Measurements from ENCODE around the gene MARVELD1. TPM values are rescaled to one million over a fixed set of nuclear protein-coding genes. Genes with fewer than 3 reads are reported as not detected.
A peak's percentile ranks its signal among the peaks of the same experiment; 100 is the strongest.

MARVELD1 gene
- total RNA-seq, 2 experiments from 2014 or later: 2.5 to 2.7 TPM

DNA sequence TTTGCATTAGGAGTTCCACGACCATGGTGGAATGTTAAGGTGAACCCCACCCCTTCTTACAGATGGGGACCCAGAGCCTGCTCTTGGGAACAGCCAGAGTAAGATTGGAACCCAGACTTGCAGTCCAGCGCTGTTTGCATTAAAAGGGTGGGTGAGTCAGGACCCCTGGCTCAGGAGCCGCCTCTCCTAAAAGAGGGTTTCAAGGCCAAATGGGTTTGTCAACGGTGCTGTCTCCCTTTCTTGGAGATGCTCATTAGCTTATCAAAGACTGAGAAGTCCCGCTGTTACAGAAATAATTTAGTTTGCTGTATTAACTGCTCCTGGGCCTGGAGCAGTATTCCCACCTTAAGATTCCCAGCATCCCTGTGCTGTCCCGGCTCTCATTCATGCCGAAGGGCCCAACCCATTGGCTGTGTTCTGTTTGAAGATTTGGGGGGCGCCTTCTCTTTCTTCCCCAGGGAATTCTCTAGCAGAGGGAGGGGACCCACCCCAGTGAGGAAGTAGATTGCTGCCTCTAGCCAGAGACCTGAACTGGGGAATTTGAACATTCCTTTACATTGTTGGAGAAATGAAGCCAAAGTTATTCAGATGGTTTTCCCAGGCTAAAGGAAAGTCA, 1.8 kb downstream of the MARVELD1 start:
- ChIA-PET POLR2A (interaction anchor here (1.8 to 4.7 kb wide), 2 partner anchors 9 to 21 kb away, joined by 5 to 20 read pairs; partner anchors contain the start of gene ZFYVE27), CTCF (interaction anchor here (1.5 to 5.0 kb wide), 4 partner anchors 11 to 37 kb away, joined by 3 to 33 read pairs (median 5); no protein-coding TSS in a partner anchor)
- Mint-ChIP-seq H3K4me3 (peak overlapping the region; percentile 97), H3K4me1 (peaks cover 18% of the 10 kb centered on the region), H3K27ac (no peak overlapping the region), H3K9me3 (no peaks in the 10 kb centered on the region), H3K36me3 (ENCODE audit: low read depth) (no peaks in the 10 kb centered on the region), H3K27me3 (peaks cover 18% of the 10 kb centered on the region)
- no peak for DNase-seq

- Mint-ChIP-seq H3K4me1 (peaks cover 15% of the 10 kb centered on the region), H3K27me3 (peaks cover 11% of the 10 kb centered on the region), H3K27ac (no peak overlapping the region), H3K36me3 (ENCODE audit: low read depth) (no peaks in the 10 kb centered on the region), H3K9me3 (no peaks in the 10 kb centered on the region), H3K4me3 (no peak overlapping the region)
- DNase-seq: no peak
- ChIA-PET CTCF (interaction anchor here (1.1 to 2.2 kb wide), 5 partner anchors 9 to 32 kb away, joined by 3 to 10 read pairs (median 6); no protein-coding TSS in a partner anchor), POLR2A (no interaction called here)
Observed at GRCh38 chr10:97717627-97718026, 4.1 kb downstream of the MARVELD1 start.

GRCh38 chr10:97718178-97718577, 4.6 kb downstream of the MARVELD1 start:
- Mint-ChIP-seq H3K4me1 (peaks cover 10% of the 10 kb centered on the region), H3K9me3 (no peaks in the 10 kb centered on the region), H3K36me3 (ENCODE audit: low read depth) (no peaks in the 10 kb centered on the region), H3K27me3 (peaks cover 7% of the 10 kb centered on the region), H3K27ac (no peak overlapping the region), H3K4me3 (no peak overlapping the region)
- DNase-seq: no peak
- ChIA-PET CTCF (interaction anchor here (1.1 to 2.2 kb wide), 2 partner anchors 9 to 17 kb away, joined by 3 to 6 read pairs; no protein-coding TSS in a partner anchor), POLR2A (no interaction called here)

DNA sequence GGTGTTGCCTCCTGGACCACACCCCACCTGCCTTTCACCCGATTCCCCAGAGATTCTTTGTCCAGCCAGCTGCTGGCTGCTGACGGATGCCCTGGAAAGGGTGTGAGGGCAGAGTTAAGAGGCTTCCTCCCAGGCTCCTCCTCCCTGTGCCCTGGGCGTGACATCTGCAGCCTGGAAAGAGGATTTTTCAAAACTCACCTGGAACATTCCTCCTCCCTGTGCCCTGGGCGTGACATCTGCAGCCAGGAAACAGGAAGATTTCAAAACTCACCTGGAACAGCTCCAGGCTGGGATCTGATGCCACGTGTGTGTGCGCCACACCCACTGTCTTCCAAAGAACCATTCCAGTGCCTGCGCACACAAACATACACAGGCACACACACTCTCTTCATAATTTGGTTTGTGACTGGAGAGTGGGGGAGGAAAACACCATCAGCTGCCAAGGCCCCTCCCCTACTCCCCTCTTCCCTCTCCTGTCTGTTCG, 5.2 kb downstream of the MARVELD1 start:
- Mint-ChIP-seq H3K27ac (no peak overlapping the region), H3K4me3 (no peak overlapping the region), H3K9me3 (no peaks in the 10 kb centered on the region), H3K27me3 (peaks cover 9% of the 10 kb centered on the region), H3K4me1 (peaks cover 10% of the 10 kb centered on the region), H3K36me3 (ENCODE audit: low read depth) (no peaks in the 10 kb centered on the region)
- CTCF ChIA-PET: interaction anchor here (2.2 kb wide), 1 partner anchor 17 kb away, joined by 6 read pairs; no protein-coding TSS in a partner anchor
- no peak for DNase-seq
- POLR2A ChIA-PET: no interaction called here

- H3K4me1 Mint-ChIP-seq: peaks cover 6% of the 10 kb centered on the region
- CTCF ChIA-PET: interaction anchor here (1.1 to 2.2 kb wide), 2 partner anchors 11 to 18 kb away, joined by 3 to 6 read pairs; no protein-coding TSS in a partner anchor
- H3K4me3 Mint-ChIP-seq: no peak overlapping the region
Observed at GRCh38 chr10:97719602-97720001, 6.1 kb downstream of the MARVELD1 start.

DNA sequence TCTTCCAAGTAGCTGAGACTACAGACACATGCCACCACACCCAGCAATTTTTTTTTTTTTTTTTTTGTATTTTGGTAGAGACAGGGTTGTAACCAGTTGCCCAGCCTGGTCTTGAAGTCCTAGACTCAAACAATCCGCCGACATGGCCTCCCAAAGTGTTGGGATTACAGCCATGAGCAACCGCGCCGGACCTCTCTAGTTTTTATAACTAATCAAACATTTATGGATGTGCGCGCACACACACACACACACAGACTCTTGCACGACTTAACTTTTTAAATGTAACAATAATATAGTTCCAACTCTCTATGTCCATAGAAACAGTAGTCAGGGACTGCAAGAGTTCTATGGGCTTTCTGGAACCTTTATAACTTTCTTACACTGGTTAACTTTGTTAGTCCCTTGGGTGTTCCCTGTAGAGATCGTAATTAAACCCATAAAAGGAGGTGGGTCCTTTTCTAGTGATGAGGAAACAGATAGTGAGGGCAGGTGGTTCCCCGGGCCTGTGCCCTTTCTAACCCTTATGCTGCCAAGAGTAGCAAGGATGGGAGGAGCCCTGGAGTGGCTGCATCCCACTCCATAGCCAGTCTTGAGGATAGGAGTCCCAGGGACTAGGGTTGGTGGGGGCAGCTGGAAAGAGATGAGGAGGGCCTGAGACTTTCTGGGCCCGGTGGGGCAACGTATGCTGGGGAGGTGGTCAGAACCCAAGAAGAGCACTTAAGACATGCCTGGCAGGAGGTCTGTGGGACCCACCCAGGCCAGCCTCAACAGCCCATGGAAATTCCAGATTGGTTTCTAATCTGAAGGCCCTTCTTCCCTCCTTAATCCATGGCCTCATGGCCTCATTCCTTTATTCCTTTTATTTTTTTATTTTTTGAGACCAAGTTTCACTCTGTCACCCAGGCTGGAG, 8.6 kb downstream of the MARVELD1 start:
- Mint-ChIP-seq H3K4me3 (no peak overlapping the region), H3K27ac (no peak overlapping the region), H3K36me3 (ENCODE audit: low read depth) (no peaks in the 10 kb centered on the region), H3K4me1 (peaks cover 3% of the 10 kb centered on the region), H3K9me3 (no peaks in the 10 kb centered on the region), H3K27me3 (peaks cover 5% of the 10 kb centered on the region)
- POLR2A ChIA-PET: no interaction called here
- no peak for DNase-seq
- CTCF ChIA-PET: interaction anchor here (3.0 kb wide), 1 partner anchor 21 kb away, joined by 21 read pairs; no protein-coding TSS in a partner anchor

More at GRCh38 chr10:97719602-97720001, 6.1 kb downstream of the MARVELD1 start:
- POLR2A ChIA-PET: no interaction called here
- peaks cover 9% of the 10 kb centered on the region for H3K27me3 Mint-ChIP-seq
- no peak for DNase-seq
- no peaks in the 10 kb centered on the region for H3K9me3 Mint-ChIP-seq
- no peak overlapping the region for H3K27ac Mint-ChIP-seq
- H3K36me3 Mint-ChIP-seq (ENCODE audit: low read depth): no peaks in the 10 kb centered on the region

GRCh38 chr10:97723001-97723400, 9.5 kb downstream of the MARVELD1 start:
- POLR2A ChIA-PET: no interaction called here
- Mint-ChIP-seq H3K27me3 (peaks cover 5% of the 10 kb centered on the region), H3K4me3 (no peak overlapping the region), H3K27ac (no peak overlapping the region), H3K36me3 (ENCODE audit: low read depth) (no peaks in the 10 kb centered on the region), H3K9me3 (no peaks in the 10 kb centered on the region), H3K4me1 (peaks cover 3% of the 10 kb centered on the region)
- CTCF ChIA-PET: interaction anchor here (3.0 kb wide), 1 partner anchor 21 kb away, joined by 21 read pairs; no protein-coding TSS in a partner anchor
- DNase-seq: no peak

DNA sequence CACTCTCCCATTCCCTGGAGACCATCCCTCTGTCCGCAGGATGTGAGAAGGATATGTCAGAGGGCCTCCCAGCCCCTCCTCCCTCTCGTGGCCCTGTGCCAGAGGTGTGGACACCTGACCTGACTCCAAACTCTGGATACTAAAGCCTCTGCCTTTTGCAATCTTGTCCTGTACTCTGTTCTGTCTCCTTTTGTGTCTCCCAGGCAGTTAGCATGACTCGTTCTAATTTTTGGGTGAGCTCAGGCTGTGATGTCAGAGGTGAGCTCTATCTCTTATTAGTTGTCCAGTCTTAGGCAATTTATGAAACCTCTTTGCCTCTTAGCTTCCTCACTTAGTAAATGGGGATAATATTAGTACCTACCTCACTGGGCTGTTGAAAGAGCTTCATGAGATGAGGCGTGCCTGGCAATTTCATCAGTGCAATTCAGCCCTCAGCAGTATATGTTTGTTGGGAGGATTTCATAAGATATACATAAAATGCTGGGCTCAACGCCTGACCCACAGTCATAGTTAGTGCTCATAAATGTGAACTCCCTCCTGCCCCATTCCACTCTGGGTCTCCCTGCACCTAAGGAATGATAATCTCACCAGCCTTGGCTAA, 10.9 kb downstream of the MARVELD1 start:
- H3K36me3 Mint-ChIP-seq (ENCODE audit: low read depth): no peaks in the 10 kb centered on the region
- ChIA-PET POLR2A (interaction anchor here (1.2 to 3.3 kb wide), 3 partner anchors 10 to 12 kb away, joined by 3 to 18 read pairs (median 5); partner anchors contain the start of genes MARVELD1 and ZFYVE27), CTCF (interaction anchor here (0.9 to 3.8 kb wide), 9 partner anchors 8 to 317 kb away, joined by 3 to 28 read pairs (median 5); partner anchors contain the start of genes AVPI1, MARVELD1 and ZFYVE27)
- H3K27me3 Mint-ChIP-seq: peaks cover 5% of the 10 kb centered on the region
- no peaks in the 10 kb centered on the region for H3K9me3 Mint-ChIP-seq
- H3K4me1 Mint-ChIP-seq: peaks cover 6% of the 10 kb centered on the region
- no peak for DNase-seq
- H3K27ac Mint-ChIP-seq: no peak overlapping the region
- H3K4me3 Mint-ChIP-seq: no peak overlapping the region

- ChIA-PET POLR2A (interaction anchor here (0.8 to 3.3 kb wide), 2 partner anchors 10 kb away, joined by 3 to 18 read pairs; partner anchors contain the start of gene ZFYVE27), CTCF (interaction anchor here (1.3 to 3.8 kb wide), 4 partner anchors 9 to 25 kb away, joined by 3 to 28 read pairs (median 6); no protein-coding TSS in a partner anchor)
- Mint-ChIP-seq H3K4me3 (no peak overlapping the region), H3K27ac (no peak overlapping the region), H3K9me3 (no peaks in the 10 kb centered on the region), H3K4me1 (peaks cover 6% of the 10 kb centered on the region), H3K27me3 (peaks cover 5% of the 10 kb centered on the region), H3K36me3 (ENCODE audit: low read depth) (no peaks in the 10 kb centered on the region)
- DNase-seq: no peak
Observed at GRCh38 chr10:97726636-97727178, 13.2 kb downstream of the MARVELD1 start.

DNA sequence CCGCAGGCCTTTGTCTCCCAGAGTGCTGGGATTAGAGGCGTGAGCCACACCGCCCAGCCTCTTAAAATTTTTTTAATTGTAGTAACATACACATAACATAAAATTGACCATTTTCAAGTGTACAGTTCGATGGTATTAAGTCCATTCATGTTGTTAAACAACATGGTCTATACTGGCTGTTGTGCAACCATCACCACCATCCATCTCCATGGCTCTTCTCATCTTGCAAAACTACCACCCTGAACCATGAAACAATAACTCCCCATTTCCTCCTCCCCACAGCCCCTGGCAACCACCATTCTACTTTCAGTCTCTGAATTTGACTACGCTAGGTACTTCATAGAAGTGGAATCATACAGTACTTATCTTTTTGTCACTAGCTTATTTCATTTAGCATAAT, 15.5 kb downstream of the MARVELD1 start:
- no peaks in the 10 kb centered on the region for H3K9me3 Mint-ChIP-seq
- peaks cover 6% of the 10 kb centered on the region for H3K4me1 Mint-ChIP-seq
- no peak for DNase-seq
- H3K27me3 Mint-ChIP-seq: peaks cover 3% of the 10 kb centered on the region
- POLR2A ChIA-PET: no interaction called here
- no peaks in the 10 kb centered on the region for H3K36me3 Mint-ChIP-seq (ENCODE audit: low read depth)
- H3K27ac Mint-ChIP-seq: no peak overlapping the region
- CTCF ChIA-PET: interaction anchor here (1.1 to 9.7 kb wide), 4 partner anchors 21 to 41 kb away, joined by 3 to 111 read pairs (median 26); partner anchors contain the start of gene AVPI1
- no peak overlapping the region for H3K4me3 Mint-ChIP-seq

- peak; percentile 53 for DNase-seq
- Mint-ChIP-seq H3K4me1 (peaks cover 16% of the 10 kb centered on the region), H3K4me3 (no peak overlapping the region), H3K27ac (no peak overlapping the region), H3K9me3 (peaks cover 2% of the 10 kb centered on the region), H3K27me3 (no peaks in the 10 kb centered on the region), H3K36me3 (ENCODE audit: low read depth) (no peaks in the 10 kb centered on the region)
- ChIA-PET CTCF (interaction anchor here (0.8 to 9.7 kb wide), 8 partner anchors 15 to 159 kb away, joined by 5 to 111 read pairs (median 11); partner anchors contain the start of genes ANKRD2, AVPI1 and MARVELD1), POLR2A (no interaction called here)
Observed at GRCh38 chr10:97731346-97732051, 18.0 kb downstream of the MARVELD1 start.

DNA sequence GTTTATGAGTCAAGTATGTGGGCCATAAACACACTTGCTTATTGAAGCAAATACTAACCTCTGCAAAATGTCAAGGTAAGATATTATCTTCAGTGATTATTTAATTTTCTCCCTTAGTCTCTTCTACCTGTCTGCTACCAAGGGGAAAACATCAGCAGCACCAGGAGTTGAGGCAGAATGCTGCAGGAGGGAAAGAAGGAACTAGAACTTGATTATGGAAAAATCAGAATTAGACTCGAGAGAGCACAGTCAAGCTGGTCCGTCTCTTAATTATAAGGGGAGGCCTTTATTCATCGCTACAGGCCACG, 18.5 kb downstream of the MARVELD1 start:
- ChIA-PET POLR2A (no interaction called here), CTCF (interaction anchor here (1.1 to 9.7 kb wide), 9 partner anchors 8 to 160 kb away, joined by 3 to 111 read pairs (median 10); partner anchors contain the start of genes ANKRD2, AVPI1 and MARVELD1)
- Mint-ChIP-seq H3K4me1 (peaks cover 18% of the 10 kb centered on the region), H3K27ac (no peak overlapping the region), H3K9me3 (peaks cover 2% of the 10 kb centered on the region), H3K27me3 (no peaks in the 10 kb centered on the region), H3K36me3 (ENCODE audit: low read depth) (peaks cover 2% of the 10 kb centered on the region), H3K4me3 (no peak overlapping the region)
- DNase-seq: no peak
